ENCODE measurements around the gene PHAF1. TPM values are rescaled to one million over a fixed set of nuclear protein-coding genes. Genes with fewer than 3 reads are reported as not detected.
A peak's percentile ranks its signal among the peaks of the same experiment; 100 is the strongest.

The PHAF1 gene
- total RNA-seq, 1 experiment from 2014 or later = 19.2 TPM

DNA sequence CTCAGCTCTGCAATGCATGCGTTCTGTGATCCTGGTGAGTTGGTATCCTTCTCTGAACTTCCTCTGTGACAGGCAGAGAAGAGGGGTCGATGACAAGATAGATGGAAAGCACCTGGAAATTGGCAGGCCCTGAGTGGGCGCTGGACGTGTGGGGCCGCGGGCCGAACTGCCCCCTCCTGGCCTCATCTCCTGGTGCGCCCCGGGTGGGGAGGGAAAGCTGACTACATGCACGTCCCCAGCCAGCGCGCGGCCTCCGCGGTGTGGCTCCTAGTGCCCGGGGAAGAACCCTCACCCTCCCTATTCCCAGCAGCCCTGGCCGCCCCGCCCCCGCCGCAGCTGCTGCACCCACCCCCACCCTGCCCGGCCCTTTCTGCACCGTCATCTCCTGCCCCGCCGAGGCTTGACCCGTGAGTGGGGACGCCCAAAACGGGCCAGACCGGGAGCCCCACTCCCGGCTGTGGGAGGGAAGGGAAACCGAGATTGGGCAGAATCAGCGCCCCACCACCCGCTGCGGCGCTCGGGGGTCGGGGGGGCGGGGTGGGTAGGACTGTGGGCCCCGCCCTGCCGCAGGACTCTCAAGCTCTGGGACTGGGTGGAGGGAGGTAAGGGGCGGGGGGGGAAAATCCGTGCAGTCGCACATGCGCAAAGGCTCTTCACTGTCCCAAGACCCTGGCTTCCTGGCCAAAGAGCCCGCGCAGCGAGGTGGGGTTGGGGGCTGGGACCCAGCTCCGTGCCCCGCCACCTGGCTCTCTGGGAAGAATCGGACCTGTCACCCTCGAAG is 60.6 kb downstream of the PHAF1 start, which contains the start of gene NOL3 (continued):
- TF ChIP-seq CBX3 (IDR thresholded peaks at IDR 0.05; ENCODE audit: low read depth) (no peak), ZFX (IDR thresholded peaks at IDR 0.05) (peak; percentile 45), EZH2 (IDR thresholded peaks at IDR 0.05) (no peak), POLR2AphosphoS5 (IDR thresholded peaks at IDR 0.05; ENCODE audit: low read depth, low read length) (peak; percentile 60; the same call in 1 of the 2 replicates), FOSL1 (IDR thresholded peaks at IDR 0.05; ENCODE audit: low read depth) (no peak)

GRCh38 chr16:67170949-67171649 is 61.4 kb downstream of the PHAF1 start:
- Histone ChIP-seq H3K9me3 (ENCODE audit: control insufficient read depth in 1 of 2, insufficient read depth in 1 of 2, low read depth in 1 of 2, low read length in 2 of 2) (no peaks in the 10 kb centered on the region), H3K9me2 (ENCODE audit: insufficient read depth) (no peaks in the 10 kb centered on the region), H4K20me1 (ENCODE audit: insufficient read depth) (no peaks in the 10 kb centered on the region), H3K4me3 (replicated peaks in 1 of 2; ENCODE audit: low read depth in 1 of 2, low read length in 2 of 2) (peak overlapping the region; percentile 64 to 75), H3K36me3 (ENCODE audit: control insufficient read depth in 1 of 2, insufficient read depth in 2 of 2, low read length in 2 of 2) (0 out of 4 replicates have a peak, but pooled peaks cover 0 to 6% of the 10 kb centered on the region in 2 experiments), H2AFZ (ENCODE audit: low read depth, low read length, poor library complexity, severe bottlenecking) (no peak overlapping the region), H3K79me2 (ENCODE audit: insufficient read depth, low read length) (peaks cover 8% of the 10 kb centered on the region; the same call in 1 of the 2 replicates), H3K9ac (ENCODE audit: low read length) (peak overlapping the region; percentile 90), H3K4me1 (ENCODE audit: control insufficient read depth in 1 of 2, insufficient read depth in 2 of 2, low read length in 2 of 2) (peaks cover 42 to 65% of the 10 kb centered on the region in 2 experiments), H3K27me3 (ENCODE audit: insufficient read depth, low read length) (no peaks in the 10 kb centered on the region), H3K4me2 (ENCODE audit: low read length) (peak overlapping the region; percentile 100), H3K27ac (ENCODE audit: low read depth, low read length) (peak overlapping the region; percentile 81)
- no peak for TF ChIP-seq FOSL1 (IDR thresholded peaks at IDR 0.05; ENCODE audit: low read depth)
- TF ChIP-seq SP1 (IDR thresholded peaks at IDR 0.05; ENCODE audit: low read depth) = no peak
- no peak for TF ChIP-seq POLR2AphosphoS5 (IDR thresholded peaks at IDR 0.05; ENCODE audit: low read depth, low read length)
- TF ChIP-seq CEBPB (IDR thresholded peaks at IDR 0.05; ENCODE audit: low read depth) = no peak
- peak; percentile 36 for TF ChIP-seq TCF7L2 (IDR thresholded peaks at IDR 0.05; ENCODE audit: borderline replicate concordance, extremely low read depth, insufficient read depth, insufficient read length)
- peak; percentile 2 for ATAC-seq
- no peak for DNase-seq (ENCODE audit: low read depth, low spot score)
- intact Hi-C loops (cut with micrococcal nuclease) = no loop called here
- RAD21 ChIA-PET (ENCODE audit: low non-redundant PET in 1 of 2, low total read pairs in 2 of 2, uncharacterized antibody in 2 of 2, unreplicated experiment in 2 of 2) = interaction anchor here (0.7 to 1.7 kb wide), 3 partner anchors 20 to 153 kb away, joined by 3 to 6 read pairs (median 3); partner anchors contain the start of gene B3GNT9 (in 1 of the 2)
- POLR2A ChIA-PET = interaction anchor here (0.6 to 2.1 kb wide), 7 partner anchors 7 to 287 kb away, joined by 3 to 17 read pairs (median 4); partner anchors contain the start of genes FBXL8, TMEM208 and TRADD
- CTCF ChIA-PET = interaction anchor here (1.0 to 5.6 kb wide), 9 partner anchors 12 to 224 kb away, joined by 4 to 52 read pairs (median 6); partner anchors contain the start of genes CES3, FBXL8, FHOD1 and TRADD
- TSS peak; percentile 27 for BruUV-seq (replicated peaks)
